Body of pancreas (tissue), 4 donors: ENCODE results near the gene ABHD6.

ENCODE experiments used
- POLR2A ChIP-seq, 3 donors: fragments of 450-650 bp; IDR thresholded peaks; one replicate each; pipeline ENCODE4 v1.6.1; 2016; ENCODE audit warnings: antibody characterized with exemption in 3 of 3, mild to moderate bottlenecking in 2 of 3
- TF ChIP-seq, protein P1 (sequence below), 7 experiments: fragments of 450-650 bp in 4 of 7; fragments of 200-600 bp in 3 of 7; sonication (generic) in 3 of 7; IDR thresholded peaks; one replicate each; pipeline ENCODE4 v1.5.1; 2016 to 2019; ENCODE audit warnings: antibody characterized with exemption in 7 of 7

DNA sequence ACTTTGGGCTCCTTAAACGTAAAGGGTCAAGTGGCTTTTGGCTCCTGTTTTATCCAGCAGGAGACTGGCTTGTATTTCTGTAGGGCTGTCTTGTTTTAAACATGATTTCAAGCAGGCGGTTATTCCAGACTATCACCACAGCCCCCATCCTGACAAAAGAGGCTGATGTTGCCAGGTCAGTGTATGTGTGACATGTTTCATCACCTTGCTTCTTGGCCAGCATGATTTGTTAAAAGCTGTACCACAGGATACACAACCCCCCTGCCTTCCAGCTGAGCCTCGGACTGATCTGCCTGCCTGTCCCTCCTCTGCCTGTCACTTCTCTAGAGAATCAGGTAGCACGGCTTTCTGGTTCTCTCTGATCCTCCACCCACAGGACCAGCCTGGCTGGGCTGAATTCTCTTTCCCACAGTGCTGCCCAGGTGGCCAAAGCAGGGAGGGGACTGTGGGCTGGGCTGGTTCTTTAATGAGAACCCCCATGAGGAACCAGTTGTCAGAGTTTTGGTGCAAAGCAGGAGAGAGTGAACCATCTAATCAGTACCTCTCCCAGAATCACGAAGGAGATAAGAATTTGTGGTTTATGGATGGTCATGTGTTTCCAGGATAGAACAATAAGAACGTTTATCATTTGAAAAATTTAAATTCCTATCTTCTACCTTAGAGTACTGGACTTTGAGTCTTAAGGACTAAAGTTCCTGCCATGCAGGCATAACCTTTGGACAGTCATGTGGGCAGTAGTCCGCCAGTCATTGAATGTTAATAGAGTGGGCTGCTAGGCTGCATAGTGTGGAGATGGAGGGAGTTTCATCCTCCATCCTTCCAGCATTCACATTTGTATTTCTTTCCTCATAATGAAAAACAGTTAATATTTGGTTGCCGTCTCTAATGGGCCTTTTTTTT, 8.8 kb downstream of the ABHD6 start:
- TF ChIP-seq, protein P1, sequence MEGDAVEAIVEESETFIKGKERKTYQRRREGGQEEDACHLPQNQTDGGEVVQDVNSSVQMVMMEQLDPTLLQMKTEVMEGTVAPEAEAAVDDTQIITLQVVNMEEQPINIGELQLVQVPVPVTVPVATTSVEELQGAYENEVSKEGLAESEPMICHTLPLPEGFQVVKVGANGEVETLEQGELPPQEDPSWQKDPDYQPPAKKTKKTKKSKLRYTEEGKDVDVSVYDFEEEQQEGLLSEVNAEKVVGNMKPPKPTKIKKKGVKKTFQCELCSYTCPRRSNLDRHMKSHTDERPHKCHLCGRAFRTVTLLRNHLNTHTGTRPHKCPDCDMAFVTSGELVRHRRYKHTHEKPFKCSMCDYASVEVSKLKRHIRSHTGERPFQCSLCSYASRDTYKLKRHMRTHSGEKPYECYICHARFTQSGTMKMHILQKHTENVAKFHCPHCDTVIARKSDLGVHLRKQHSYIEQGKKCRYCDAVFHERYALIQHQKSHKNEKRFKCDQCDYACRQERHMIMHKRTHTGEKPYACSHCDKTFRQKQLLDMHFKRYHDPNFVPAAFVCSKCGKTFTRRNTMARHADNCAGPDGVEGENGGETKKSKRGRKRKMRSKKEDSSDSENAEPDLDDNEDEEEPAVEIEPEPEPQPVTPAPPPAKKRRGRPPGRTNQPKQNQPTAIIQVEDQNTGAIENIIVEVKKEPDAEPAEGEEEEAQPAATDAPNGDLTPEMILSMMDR (IDR thresholded peaks at IDR 0.05) = no peak
- TF ChIP-seq POLR2A (IDR thresholded peaks at IDR 0.05) = no peak
